A549 treated with Mapracorat at 1 μM for 4 hours (cell line): Measurements from ENCODE around the gene TAF11L8. TPM values are rescaled to one million over a fixed set of nuclear protein-coding genes. Genes with fewer than 3 reads are reported as not detected.

Source experiments
- total RNA-seq: library from RNA; stranded (reverse); fragments of 200-300 nt; extraction: Qiagen RNA extraction; gene quantifications from 5 replicates; pipeline ENCODE4 v1.2.3, GENCODE V29; 2022

The TAF11L8 gene
- total RNA-seq, result not detected in 5 replicates

GRCh38 chr5:17590860-17591259 is at the start of gene TAF11L8:
TSS of gene TAF11L8 (minus strand) at chr5:17590960.

GRCh38 chr5:17634160-17634559 is 43.4 kb upstream of the TAF11L8 start, which contains the start of gene TAF11L14:
TSS of gene TAF11L14 (plus strand) at chr5:17634460.

DNA sequence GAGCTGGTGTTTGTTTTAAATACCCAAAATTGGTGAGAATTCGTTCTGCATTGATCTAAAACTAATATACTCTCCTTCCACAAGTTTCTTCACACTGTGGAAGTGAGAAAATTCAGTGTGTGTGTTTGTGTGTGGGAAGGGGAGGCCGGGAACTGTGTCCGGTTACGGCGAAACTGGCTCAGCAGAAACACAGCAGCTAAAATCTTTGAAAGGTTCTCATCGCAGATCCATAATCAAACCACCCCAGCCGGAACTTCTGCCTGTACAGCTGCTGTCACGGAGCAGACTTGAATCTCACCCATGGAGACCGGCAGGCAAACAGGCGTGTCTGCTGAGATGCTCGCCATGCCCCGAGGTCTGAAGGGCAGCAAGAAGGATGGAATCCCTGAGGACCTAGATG is 41.0 kb upstream of the TAF11L8 start, which contains the start of gene TAF11L13:
TAF11L13 (plus strand) TSS at position 301 of the 400 bp plus-strand sequence.

GRCh38 chr5:17610092-17610491 is 19.3 kb upstream of the TAF11L8 start, which contains the start of gene TAF11L12:
TSS of gene TAF11L12 (plus strand) at chr5:17610392.

GRCh38 chr5:17603880-17604279 is 13.1 kb upstream of the TAF11L8 start, which contains the start of gene TAF11L11:
TSS of gene TAF11L11 (plus strand) at chr5:17604183.

DNA sequence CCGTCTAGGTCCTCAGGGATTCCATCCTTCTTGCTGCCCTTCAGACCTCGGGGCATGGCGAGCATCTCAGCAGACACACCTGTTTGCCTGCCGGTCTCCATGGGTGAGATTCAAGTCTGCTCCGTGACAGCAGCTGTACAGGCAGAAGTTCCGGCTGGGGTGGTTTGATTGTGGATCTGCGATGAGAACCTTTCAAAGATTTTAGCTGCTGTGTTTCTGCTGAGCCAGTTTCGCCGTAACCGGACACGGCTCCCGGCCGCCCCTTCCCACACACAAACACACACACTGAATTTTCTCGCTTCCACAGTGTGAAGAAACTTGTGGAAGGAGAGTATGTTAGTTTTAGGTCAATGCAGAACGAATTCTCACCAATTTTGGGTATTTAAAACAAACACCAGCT is 7.0 kb upstream of the TAF11L8 start, which contains the start of gene TAF11L10:
TAF11L10 (minus strand) TSS at position 101 of the 400 bp plus-strand sequence.

DNA sequence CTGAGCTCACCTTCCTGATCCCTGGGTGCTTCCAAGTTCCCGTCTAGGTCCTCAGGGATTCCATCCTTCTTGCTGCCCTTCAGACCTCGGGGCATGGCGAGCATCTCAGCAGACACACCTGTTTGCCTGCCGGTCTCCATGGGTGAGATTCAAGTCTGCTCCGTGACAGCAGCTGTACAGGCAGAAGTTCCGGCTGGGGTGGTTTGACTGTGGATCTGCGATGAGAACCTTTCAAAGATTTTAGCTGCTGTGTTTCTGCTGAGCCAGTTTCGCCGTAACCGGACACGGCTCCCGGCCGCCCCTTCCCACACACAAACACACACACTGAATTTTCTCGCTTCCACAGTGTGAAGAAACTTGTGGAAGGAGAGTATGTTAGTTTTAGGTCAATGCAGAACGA is 3.5 kb upstream of the TAF11L8 start, which contains the start of gene TAF11L9:
TAF11L9 (minus strand) TSS at position 140 of the 400 bp plus-strand sequence.

DNA sequence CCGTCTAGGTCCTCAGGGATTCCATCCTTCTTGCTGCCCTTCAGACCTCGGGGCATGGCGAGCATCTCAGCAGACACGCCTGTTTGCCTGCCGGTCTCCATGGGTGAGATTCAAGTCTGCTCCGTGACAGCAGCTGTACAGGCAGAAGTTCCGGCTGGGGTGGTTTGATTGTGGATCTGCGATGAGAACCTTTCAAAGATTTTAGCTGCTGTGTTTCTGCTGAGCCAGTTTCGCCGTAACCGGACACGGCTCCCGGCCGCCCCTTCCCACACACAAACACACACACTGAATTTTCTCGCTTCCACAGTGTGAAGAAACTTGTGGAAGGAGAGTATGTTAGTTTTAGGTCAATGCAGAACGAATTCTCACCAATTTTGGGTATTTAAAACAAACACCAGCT is 5.1 kb downstream of the TAF11L8 start, which contains the start of gene TAF11L7:
TAF11L7 (minus strand) TSS at position 101 of the 400 bp plus-strand sequence.

Other genes with a start within 250 kb of the TAF11L8 start
- not detected in 5 replicates for gene TAF11L2, start 92.7 kb downstream of the TAF11L8 start, total RNA-seq
- gene TAF11L3, start 72.6 kb downstream of the TAF11L8 start, total RNA-seq, result not detected in 5 replicates
- not detected in 5 replicates for gene TAF11L4, start 69.2 kb downstream of the TAF11L8 start, total RNA-seq
- gene TAF11L5, start 65.7 kb downstream of the TAF11L8 start, total RNA-seq, result not detected in 5 replicates
- gene TAF11L6, start 62.3 kb downstream of the TAF11L8 start, total RNA-seq, result not detected in 5 replicates
- not detected in 5 replicates for gene TAF11L7, start 5.2 kb downstream of the TAF11L8 start, total RNA-seq
- not detected in 5 replicates for gene TAF11L9, start 3.4 kb upstream of the TAF11L8 start, total RNA-seq
- not detected in 5 replicates for gene TAF11L10, start 6.9 kb upstream of the TAF11L8 start, total RNA-seq
- gene TAF11L11, start 13.2 kb upstream of the TAF11L8 start, total RNA-seq, result 0.11 to 0.15 TPM in 2 of 5 replicates, not detected in the others
- gene TAF11L12, start 19.4 kb upstream of the TAF11L8 start, total RNA-seq, result not detected in 5 replicates
- not detected in 5 replicates for gene TAF11L13, start 41.1 kb upstream of the TAF11L8 start, total RNA-seq
- gene TAF11L14, start 43.5 kb upstream of the TAF11L8 start, total RNA-seq, result not detected in 5 replicates